OCI-LY7 (cell line): ENCODE results near the gene TSSK6.

Source experiments
- EZH2phosphoT487 ChIP-seq: fragments of 200-600 bp; sonication (generic); IDR thresholded peaks from 2 replicates; pipeline ENCODE4 v1.6.1; 2018; ENCODE audit warnings: low read depth, borderline replicate concordance, mild to moderate bottlenecking, mixed run types, antibody characterized with exemption, low read length, moderate library complexity, mixed read lengths
- TF ChIP-seq, protein P1 (sequence below): fragments of 200-600 bp; sonication (generic); conservative IDR thresholded peaks from 2 replicates; pipeline ENCODE4 v1.5.1; 2014; ENCODE audit warnings: mild to moderate bottlenecking, antibody characterized with exemption, low read length, moderate library complexity, mixed read lengths

GRCh38 chr19:19489804-19490204, 25.5 kb downstream of the TSSK6 start:
- TF ChIP-seq, protein P1, sequence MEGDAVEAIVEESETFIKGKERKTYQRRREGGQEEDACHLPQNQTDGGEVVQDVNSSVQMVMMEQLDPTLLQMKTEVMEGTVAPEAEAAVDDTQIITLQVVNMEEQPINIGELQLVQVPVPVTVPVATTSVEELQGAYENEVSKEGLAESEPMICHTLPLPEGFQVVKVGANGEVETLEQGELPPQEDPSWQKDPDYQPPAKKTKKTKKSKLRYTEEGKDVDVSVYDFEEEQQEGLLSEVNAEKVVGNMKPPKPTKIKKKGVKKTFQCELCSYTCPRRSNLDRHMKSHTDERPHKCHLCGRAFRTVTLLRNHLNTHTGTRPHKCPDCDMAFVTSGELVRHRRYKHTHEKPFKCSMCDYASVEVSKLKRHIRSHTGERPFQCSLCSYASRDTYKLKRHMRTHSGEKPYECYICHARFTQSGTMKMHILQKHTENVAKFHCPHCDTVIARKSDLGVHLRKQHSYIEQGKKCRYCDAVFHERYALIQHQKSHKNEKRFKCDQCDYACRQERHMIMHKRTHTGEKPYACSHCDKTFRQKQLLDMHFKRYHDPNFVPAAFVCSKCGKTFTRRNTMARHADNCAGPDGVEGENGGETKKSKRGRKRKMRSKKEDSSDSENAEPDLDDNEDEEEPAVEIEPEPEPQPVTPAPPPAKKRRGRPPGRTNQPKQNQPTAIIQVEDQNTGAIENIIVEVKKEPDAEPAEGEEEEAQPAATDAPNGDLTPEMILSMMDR, result no peak
- TF ChIP-seq EZH2phosphoT487, result no peak
